Lower leg skin (tissue), 3 donors: ENCODE measurements around the gene DCD.
"Not testable (repeated sequence)": the region's sequence is repeated elsewhere in the genome, so short reads cannot be mapped to it uniquely, and the experiment has no call there.

Source experiments
- CTCF ChIP-seq, 3 donors: fragments of 450-650 bp; IDR thresholded peaks; one replicate each; pipeline ENCODE4 v1.5.1; 2016; ENCODE audit warnings: antibody characterized with exemption in 3 of 3, mild to moderate bottlenecking in 3 of 3, moderate library complexity in 2 of 3
- POLR2A ChIP-seq, 2 donors: fragments of 450-650 bp; IDR thresholded peaks; one replicate each; pipeline ENCODE4 v1.6.1; 2016 to 2017; ENCODE audit warnings: antibody characterized with exemption in 2 of 2, mild to moderate bottlenecking in 1 of 2, moderate library complexity in 1 of 2

GRCh38 chr12:54665022-54665635 lies 17.0 kb upstream of the DCD start:
- TF ChIP-seq POLR2A, CTCF (IDR thresholded peaks at IDR 0.05): not testable (repeated sequence)
